Stimulated activated CD8-positive, alpha-beta memory T cell treated with anti-CD3 and anti-CD28 coated beads, Interleukin-12 subunit alpha, Interleukin-12 subunit beta, amount 100 ng/mL, for 4 hours (primary cell): ENCODE data around the gene CBL.
"Not testable (repeated sequence)": the region's sequence is repeated elsewhere in the genome, so short reads cannot be mapped to it uniquely, and the experiment has no call there.

Source experiments
- DNase-seq: peaks from one replicate; pipeline ENCODE4 v3.0.0-alpha.2; 2020; ENCODE audit warnings: low read depth

CBL gene

DNA sequence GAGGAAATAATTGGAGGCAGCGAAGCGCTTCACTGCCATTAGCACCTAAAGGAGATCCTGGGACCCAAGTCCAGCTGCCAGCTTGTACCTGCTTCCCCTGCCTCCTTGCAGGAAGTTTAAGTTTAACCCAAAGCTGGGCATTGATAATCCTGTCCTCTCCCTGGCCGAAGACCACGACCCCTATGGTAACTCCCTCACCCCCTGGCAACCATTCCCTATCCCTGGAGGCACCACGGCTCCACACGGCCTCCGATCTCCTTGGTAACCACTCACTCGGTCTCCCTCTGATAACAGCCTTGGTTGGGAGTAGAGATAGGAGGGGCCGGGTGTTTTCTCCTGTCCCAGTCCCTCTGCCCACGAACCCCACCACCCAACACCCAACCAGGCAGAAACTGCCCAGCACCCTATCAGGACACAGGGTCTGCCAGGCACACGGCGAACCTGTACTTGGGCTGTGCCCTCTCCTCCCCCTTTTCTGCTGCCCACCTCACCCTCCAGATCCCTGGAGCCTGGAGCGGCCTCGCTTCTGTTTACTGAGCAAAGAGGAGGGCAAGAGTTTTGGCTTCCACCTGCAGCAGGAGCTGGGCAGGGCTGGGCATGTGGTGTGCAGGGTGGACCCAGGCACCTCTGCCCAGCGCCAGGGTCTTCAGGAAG lies 20.0 kb upstream of the CBL start:
- no peak for DNase-seq

DNA sequence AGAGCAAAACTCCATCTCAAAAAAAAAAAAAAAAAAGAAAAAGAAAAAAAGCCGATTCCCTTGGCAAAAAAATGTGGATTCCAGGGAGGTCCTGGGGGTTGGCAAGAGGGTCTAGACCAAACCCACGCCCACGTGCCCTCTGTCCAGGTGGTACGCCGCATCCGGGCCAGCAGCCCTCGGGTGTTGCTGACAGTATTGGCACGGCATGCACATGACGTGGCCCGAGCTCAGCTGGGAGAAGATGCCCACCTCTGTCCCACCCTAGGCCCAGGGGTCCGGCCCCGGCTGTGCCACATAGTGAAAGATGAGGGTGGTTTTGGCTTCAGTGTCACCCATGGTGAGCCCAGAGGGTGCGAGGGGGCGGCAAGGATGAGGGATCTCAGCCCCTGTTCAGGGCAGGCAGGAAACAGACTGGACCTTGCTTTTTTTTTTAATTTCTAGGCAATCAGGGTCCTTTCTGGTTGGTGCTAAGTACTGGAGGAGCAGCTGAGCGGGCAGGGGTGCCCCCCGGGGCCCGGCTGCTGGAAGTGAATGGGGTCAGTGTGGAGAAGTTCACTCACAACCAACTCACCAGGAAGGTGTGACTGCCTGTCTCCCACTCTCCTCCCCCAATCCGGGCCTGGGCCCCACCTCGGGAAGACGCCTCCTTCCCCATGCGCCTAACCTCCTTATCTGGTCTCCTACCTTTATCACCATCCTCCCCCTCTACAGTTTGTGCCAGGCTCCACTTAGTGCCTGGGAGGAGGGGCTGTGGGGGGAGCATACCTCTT lies 18.8 kb upstream of the CBL start:
- DNase-seq, result no peak

DNA sequence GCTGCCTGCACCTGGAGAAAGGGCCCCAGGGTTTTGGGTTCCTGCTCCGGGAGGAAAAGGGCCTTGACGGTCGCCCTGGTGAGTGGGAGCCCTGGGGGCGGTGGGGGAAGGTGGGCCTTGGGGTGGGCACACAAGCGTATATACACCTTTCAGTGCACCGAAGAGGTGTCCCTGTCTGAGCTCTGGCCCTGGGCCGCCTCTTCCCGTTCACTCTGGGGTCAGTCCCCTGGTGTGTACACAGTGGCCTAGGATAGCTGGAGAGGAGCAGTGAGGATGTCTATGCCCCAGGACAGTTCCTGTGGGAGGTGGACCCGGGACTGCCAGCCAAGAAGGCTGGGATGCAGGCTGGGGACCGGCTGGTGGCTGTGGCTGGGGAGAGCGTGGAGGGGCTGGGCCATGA lies 18.1 kb upstream of the CBL start:
- no peak for DNase-seq

DNA sequence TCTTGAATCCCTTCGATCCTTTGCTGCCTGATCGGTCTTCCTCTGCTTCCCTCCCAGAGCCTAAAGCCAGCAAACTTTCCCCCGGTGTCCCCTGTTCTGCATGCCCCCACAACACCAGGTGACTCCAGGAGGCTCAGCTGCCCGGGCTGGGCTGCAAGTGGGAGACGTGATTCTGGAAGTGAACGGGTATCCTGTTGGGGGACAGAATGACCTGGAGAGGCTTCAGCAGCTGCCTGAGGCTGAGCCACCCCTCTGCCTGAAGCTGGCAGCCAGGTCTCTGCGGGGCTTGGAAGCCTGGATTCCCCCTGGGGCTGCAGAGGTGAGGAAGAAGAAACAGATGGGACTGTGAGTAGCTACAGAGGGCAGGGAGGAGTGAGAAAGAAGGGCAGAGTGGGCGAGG lies 17.3 kb upstream of the CBL start:
- DNase-seq, result no peak

DNA sequence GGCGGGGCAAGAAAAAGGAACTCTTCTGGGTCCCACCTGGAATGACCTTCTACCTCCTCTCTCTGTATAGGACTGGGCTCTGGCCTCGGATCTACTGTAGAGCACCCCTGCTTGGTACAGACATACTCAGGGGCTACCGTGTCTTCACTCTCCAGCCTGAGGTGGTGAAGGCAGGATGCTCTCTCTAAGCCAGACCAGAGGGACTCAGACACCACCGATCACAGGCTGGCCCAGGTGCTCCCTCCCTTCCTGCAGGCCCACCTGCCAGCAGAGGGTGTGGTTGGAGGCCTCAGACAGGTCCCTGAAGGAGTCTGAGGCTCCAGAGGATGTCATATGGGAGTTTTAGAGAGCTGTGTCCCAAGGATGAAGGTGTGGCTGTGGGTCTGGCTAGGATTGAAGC lies 16.7 kb upstream of the CBL start:
- DNase-seq, result no peak

DNA sequence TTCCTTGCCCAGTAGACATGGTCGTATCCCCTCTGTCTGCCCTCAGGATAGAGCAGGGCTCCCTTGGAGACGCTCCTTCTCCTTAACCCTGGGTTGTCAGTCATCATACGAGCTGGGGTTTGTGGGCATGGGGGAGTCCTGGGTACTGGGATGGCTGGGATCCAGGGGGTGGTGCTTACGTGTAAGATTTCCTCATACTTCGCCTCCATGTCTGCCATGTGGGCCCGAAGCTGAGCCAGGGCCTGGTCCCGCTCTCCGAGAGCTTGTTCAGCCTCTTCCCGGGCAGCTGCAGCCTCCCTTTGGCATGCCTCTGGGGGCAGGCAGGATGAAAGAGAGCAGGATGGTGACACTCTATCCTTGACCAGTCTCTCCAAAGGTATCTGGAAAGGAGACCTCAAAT lies 15.6 kb upstream of the CBL start:
- no peak for DNase-seq

DNA sequence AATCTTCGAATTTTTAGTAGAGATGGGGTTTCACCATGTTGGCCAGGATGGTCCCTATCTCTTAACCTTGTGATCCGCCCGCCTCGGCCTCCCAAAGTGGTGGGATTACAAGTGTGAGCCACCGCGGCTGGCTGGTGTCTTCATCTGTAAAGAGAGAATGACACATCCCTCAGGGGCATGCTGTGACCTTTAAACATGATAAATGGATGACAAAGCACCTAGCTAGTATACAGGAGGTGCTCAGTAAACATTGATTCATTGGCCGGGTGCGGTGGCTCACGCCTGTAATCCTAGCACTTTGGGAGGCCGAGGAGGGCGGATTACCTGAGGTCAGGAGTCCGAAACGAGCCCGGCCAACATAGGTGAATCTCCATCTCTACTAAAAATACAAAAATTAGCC lies 14.9 kb upstream of the CBL start:
- DNase-seq, result not testable (repeated sequence)

DNA sequence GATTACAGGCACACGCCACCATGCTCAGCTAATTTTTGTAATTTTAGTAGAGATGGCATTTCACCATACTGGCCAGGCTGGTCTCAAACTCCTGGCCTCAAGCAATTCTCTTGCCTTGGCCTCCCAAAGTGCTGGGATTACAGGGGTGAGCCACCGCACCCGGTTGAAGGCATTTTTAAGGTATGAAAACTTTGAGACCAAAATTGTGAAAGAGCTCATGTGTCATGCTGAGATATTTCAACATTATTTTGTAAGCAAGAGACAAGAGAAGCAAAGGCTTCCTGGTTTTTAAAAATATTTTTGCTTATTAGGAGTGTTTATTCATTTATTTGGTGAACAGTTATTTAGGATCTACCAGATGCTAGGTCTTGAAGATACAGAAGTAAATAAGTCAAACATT lies 14.0 kb upstream of the CBL start:
- DNase-seq, result no peak

DNA sequence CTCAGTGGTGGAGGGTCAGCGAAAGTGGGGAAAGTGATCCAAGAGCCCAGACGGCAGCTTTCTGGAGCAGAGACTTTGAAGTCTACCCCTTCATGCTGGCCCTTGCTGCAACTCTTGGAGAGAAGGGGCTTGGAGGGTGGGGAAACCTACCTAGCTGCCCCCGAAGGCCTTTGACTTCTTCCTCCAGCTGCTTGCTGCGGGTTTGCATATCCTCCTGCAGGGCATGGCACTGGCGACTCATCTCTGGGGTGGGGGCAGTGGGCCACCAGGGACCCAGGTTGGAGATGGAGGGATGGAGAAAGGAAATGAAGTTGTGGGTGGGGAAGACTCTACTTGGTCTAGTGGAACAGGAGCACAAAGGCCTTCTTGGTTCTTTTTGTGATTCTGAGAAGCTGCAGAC lies 13.1 kb upstream of the CBL start:
- no peak for DNase-seq

DNA sequence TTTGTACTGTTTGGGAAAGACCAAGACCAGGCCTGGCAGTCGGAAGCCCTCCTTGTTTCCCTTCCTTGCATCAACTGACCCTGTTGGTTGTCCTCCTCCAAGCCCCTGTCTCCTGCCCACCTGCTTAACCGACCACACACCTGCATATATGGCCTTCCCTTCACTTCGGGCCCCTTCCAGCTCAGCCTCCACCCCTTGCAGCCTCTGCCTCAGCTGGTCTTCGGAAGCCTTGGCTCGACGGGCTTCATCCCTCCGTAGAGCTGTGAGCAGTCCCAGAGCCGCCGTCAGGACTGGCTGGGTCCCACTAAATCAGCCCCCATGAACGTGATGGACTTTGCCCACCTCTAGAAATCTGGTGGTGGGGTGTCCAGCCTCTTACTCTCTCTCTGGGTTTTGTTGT lies 12.5 kb upstream of the CBL start:
- no peak for DNase-seq

DNA sequence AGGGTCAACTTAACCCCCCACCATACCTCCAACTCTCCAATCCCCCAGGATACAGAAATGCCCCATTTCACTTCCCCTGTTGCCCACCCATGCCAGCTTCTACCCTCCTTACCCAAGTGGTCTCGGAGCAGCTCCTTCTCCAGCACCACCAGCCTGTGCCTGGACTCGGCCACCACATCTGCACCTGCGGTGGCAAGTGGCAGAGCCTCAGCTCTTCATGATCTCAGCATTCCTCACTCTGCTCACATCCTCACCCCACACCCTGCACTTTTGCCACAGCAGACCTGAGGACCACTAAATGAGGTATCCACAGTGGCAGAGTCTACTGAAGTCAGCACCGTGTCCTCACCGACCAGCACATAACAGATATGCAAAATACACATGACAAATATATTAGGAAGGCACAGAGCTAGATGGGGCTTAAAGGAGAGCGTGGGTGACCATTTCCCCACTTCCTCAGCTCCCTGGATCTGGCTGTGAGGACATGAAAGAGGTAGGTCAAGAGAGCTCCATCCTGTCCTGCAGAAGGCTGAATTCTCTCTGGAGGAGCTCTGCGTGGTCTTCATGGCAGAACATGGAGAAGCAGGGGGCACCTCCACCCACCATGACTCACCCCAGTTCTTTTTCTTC lies 11.2 kb upstream of the CBL start:
- DNase-seq, result no peak

DNA sequence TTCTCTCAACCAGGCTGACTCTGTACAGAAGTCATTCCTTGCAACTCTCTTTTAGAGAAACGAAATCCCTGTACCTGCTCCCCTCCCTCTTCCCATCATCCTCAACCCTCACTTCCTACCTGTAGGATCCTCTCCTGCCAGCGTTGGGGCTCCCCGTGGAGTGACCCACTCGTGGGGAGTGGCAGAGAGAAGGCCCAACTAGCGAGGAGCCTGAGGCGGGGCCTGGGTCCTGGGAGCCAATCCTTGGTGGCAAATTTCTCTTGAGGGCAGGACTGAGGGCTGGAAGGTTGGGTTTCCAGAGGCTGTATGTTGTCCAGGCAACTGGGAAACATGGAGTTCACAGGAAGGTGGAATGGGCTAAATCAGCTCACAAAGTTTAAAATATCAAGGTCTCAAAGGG lies 10.5 kb upstream of the CBL start:
- DNase-seq, result no peak

DNA sequence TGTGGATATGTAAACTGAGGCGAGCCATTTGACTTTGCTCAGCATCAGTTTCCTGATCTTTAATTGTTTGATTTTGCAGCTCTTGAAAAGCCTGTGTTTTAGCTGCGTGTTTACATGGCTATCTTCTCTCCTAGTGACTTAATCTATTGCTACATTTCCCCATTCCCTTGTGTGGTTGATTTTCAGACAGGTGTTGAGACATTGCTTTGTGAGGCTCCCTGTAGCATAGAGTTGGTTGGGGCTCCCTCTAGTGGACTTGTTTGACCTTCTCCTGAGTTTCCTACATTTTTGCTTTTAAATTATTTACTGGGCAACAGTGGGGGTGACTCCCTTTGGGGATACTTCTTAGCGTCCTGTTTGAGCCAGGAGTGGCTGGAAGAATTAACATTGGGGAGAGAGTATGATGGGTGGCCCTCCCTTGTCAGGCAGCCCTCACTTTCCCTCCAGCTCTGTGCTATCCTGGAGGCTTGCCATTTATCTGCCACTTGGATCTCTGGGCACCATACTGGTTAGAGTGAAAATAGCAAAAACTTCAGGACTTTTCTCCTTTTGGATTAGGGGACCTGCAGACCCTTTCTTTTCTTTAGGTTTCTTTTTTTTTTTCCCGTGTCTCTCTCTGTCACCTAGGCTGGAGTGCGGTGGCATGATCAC lies 9.2 kb upstream of the CBL start:
- DNase-seq, result no peak

DNA sequence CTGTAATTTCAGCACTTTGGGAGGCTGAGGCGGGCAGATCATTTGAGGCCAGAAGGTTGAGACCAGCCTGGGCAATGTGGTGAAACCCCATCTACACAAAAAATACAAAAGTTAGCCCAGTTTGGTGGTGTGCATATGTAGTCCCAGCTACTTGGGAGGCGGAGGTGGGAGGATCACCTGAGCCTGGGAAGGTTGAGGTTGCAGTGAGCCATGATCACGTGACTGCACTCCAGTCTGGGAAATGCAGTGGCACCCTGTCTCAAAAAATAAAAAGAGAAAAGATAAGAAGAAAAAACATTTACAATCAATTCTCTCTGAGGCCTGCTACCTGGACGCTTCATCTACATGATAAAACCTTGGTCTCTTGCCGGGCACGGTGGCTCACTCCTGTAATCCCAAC lies 7.2 kb upstream of the CBL start:
- DNase-seq, result no peak

DNA sequence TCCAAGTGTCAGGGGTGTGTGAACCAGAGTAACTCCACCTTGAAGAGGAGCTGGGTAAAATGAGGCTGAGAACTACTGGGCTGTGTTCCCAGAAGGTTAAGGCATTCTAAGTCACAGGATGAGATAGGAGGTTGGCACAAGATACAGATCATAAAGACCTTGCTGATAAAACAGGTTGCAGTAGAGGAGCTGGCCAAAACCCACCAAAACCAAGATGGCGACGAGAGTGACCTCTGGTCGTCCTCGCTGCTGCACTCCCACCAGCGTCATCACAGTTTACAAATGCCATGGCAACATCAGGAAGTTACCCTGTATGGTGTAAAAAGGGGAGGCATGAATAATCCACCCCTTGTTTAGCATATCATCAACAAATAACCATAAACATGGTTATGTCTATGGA lies 4.9 kb upstream of the CBL start:
- not testable (repeated sequence) for DNase-seq

DNA sequence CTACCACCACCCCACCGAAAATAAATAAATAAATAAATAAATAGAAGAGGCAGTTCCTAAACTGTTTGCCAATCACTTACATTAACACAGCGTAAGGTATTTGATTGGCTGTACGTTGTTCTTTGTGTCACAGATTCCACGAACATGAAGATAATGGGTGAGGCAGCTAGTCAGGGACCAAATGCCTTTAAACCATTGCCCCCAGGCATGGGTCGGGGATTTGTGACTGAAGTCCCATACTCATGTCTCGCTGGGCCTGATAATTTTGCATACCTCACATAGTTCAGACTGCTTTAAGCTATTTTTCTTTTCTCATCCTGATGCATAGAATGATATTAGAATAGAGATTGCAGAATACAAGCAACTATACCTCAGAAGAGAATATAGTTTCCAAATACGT lies 3.6 kb upstream of the CBL start:
- no peak for DNase-seq

DNA sequence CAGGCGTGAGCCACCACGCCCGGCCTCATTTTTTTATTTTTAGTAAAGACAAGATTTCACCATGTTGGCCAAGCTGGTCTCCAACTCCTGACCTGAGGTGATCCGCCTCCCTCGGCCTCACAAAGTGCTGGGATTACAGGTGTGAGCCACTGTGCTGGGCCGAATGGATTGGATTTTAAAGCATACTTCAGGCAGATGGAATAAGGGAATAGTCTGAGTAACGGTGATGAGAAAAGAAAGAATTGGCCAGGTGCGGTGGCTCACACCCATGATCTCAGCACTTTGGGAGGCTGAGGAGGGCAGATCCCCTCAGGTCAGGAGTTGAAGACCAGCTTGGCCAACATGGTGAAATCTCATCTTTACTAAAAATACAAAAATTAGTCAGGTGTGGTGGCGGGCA lies 2.1 kb upstream of the CBL start:
- no peak for DNase-seq

DNA sequence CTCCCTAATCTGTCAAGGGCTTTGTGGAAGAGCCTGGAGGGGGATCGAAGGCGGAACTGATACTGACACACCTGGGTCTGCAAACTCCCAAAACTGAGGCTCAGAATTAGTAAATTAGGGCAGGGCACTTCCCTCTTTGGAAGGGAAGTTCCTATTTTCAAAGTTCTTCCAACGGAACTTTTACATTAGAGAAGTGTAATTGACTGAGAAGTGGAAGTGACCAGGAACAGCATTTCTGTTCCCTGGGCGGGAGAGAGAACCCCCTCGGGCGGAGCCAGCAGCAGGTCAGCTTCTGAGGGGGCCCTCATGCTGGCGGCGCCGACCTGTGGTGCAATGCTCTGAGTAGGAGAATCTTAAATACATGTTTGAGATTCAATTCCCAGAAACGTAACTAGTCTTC lies 1.1 kb upstream of the CBL start:
- DNase-seq, result no peak

DNA sequence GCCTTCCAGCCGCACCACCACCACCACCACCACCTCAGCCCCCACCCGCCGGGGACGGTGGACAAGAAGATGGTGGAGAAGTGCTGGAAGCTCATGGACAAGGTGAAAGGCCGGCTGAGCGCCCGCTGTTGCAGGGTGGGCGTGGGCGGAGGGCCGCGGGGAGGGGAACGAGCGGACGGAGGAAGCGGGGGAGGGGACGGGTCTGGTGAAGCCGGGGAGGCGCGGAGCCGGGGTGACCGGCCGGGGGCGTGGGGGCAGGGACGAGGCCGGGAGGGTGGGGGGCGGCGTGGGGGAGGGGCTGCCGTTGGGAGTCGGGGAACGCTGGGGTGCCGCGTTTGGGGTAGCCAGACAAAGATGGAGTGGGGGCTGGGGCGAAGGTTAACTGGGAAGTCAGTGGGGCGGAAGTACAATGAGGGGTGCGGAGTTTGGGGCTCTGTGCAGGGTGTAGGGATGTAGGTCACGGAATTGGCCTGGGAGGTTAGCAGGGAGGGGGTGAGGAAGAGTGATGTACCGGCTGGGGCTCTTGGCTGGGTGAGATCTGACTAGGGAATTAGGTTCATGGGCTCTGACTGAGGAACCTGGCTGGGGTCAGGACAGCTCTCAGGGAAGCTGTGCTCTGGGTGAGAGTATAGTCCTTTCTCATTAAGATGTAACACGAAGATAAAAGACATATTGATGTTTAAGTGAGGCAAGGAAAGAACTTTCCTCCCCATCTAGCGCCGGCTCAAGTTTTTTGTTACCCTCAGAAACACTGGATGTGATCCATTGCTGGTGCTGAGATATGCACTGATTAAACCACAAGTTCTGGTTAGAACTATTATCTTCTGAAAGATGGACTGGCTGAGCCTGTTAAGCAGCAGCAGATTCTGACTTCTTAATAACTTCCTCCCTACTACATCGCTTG lies 624 bp downstream of the CBL start:
- peak; percentile 15 for DNase-seq

DNA sequence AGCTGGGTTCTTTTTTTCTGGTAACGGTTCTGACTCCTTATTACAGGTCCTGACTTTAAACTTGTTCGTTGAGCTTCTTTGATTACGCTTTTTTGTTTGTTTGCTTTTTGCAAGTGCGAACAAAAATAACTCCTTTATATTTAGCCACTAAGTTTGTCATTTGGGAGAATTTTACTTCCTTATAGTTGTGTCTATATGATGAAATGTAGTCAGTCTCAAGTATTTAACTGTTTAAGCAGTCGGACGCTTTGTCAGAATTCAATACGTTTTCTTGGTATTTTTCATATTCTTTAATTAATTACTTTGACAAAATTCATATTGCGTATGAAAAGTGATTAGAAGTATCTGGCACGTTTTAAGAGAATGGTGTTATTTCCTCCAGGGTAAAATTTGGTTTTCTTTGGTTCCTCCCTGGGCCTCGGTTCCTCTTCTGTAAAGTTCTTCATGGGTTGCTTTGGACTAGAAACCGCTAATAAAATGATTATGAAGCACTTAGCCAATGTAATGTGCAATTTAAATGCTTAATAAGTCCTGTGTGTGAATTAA lies 1.3 kb downstream of the CBL start:
- DNase-seq, result no peak

DNA sequence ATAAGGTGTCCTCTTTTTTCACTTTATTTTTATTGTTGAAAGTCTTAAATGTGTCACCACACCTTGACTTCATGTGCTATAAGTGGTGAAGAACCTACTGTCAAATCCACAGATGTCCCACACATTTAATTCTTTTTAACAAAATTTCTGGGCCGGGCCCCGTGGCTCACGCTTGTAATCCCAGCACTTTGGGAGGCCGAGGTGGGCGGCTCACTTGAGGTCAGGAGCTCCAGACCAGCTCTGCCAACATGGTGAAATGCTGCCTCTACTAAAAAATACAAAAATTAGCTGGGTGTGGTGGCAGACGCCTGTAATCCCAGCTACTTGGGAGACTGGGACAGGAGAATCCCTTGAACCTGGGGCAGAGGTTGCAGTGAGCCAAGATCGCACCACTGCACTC lies 3.0 kb downstream of the CBL start:
- no peak for DNase-seq

DNA sequence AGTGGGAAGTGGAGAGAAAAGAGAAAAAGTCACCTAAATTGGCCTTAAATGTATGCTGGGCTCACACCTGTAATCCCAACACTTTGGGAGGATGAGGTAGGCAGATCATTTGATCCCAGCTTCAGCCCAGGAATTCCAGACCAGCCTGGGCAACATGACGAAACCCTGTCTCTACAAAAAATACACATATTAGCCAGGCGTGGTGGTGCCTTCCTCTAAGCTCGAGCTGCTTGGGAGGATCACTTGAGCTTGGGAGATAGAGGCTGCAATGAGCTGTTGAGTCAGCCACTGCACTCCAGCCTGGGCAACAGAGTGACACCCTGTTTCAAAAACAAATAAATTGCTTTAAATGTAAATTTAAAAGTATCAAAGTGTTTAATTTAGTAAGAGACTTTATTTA lies 3.9 kb downstream of the CBL start:
- DNase-seq, result no peak
